ENCODE results near the gene HRH3. TPM values are rescaled to one million over a fixed set of nuclear protein-coding genes. Genes with fewer than 3 reads are reported as not detected.

HRH3 gene
- total RNA-seq, 2 donors from 2014 or later, result 0.44 TPM; not detected in 1

DNA sequence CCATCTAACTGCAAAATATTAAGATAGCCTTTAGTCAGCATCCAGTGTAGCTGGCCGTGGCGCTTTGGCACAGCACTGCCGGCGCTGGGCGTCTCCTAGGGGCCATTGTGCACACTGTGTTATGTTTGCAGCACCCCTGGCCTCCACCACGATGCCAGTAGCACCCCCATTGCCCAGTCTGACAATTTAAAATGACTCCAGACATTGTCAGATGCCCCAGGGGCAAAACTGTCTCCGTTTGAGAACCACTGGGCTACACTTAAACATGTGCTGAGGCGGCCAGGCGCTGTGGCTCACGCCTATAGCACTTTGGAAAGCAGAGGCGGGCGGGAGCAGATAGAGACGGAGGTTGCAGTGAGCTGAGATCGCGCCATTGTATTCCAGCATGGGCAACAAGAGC lies 43.2 kb downstream of the HRH3 start:
- H3K36me3 Mint-ChIP-seq (ENCODE audit: low read depth), result peaks cover 30% of the 10 kb centered on the region
- TF ChIP-seq, protein P1, sequence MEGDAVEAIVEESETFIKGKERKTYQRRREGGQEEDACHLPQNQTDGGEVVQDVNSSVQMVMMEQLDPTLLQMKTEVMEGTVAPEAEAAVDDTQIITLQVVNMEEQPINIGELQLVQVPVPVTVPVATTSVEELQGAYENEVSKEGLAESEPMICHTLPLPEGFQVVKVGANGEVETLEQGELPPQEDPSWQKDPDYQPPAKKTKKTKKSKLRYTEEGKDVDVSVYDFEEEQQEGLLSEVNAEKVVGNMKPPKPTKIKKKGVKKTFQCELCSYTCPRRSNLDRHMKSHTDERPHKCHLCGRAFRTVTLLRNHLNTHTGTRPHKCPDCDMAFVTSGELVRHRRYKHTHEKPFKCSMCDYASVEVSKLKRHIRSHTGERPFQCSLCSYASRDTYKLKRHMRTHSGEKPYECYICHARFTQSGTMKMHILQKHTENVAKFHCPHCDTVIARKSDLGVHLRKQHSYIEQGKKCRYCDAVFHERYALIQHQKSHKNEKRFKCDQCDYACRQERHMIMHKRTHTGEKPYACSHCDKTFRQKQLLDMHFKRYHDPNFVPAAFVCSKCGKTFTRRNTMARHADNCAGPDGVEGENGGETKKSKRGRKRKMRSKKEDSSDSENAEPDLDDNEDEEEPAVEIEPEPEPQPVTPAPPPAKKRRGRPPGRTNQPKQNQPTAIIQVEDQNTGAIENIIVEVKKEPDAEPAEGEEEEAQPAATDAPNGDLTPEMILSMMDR (conservative IDR thresholded peaks at IDR 0.05), result no peak
- Histone ChIP-seq H3K9ac (ENCODE audit: extremely low read depth, low read length, poor library complexity, severe bottlenecking) (no peak overlapping the region), H3K4me3 (ENCODE audit: low read length) (no peak overlapping the region), H3K9me3 (ENCODE audit: control insufficient read depth, low read length) (no peaks in the 10 kb centered on the region), H3K36me3 (ENCODE audit: control insufficient read depth, insufficient read depth, low read length) (peaks cover 30% of the 10 kb centered on the region), H3K4me1 (ENCODE audit: control insufficient read depth, insufficient read depth, low read length) (no peaks in the 10 kb centered on the region), H3K27me3 (ENCODE audit: control insufficient read depth, insufficient read depth, low read length, poor library complexity, severe bottlenecking) (no peaks in the 10 kb centered on the region), H3K27ac (ENCODE audit: low read depth, low read length) (no peak overlapping the region)
- H3K27ac Mint-ChIP-seq, result no peak overlapping the region
- H3K27me3 Mint-ChIP-seq (ENCODE audit: insufficient read depth), result no peaks in the 10 kb centered on the region
- no peak for DNase-seq
- peaks cover 3% of the 10 kb centered on the region for H3K4me1 Mint-ChIP-seq
- 91 to 96% methylated on average over 12 to 15 of the region's 15 CpGs for WGBS, 2 experiments (ENCODE audit: insufficient coverage in 1 of 2, insufficient read length in 1 of 2)
- H3K9me3 Mint-ChIP-seq, result no peaks in the 10 kb centered on the region
- H3K4me3 Mint-ChIP-seq, result no peak overlapping the region

DNA sequence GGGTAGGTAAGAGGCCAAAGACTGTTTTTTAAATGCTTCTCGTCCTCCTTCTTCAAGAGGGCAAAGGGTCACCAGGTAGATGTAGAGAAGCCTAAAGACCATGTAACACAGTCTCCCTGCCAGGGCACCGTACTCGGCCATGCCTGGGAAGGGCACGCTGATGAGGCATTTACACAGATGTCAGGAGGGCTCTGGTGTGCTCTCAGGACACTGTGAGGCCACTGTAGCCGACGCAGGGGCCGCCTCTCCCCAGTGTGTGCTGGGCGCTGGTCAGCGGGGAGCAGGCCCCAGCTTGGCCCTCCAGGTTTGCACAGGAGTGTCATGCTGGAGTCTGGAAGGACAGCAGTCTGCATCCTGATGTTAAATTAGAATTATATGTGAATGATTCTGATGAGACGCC lies 44.4 kb downstream of the HRH3 start:
- H3K4me1 Mint-ChIP-seq, result no peaks in the 10 kb centered on the region

DNA sequence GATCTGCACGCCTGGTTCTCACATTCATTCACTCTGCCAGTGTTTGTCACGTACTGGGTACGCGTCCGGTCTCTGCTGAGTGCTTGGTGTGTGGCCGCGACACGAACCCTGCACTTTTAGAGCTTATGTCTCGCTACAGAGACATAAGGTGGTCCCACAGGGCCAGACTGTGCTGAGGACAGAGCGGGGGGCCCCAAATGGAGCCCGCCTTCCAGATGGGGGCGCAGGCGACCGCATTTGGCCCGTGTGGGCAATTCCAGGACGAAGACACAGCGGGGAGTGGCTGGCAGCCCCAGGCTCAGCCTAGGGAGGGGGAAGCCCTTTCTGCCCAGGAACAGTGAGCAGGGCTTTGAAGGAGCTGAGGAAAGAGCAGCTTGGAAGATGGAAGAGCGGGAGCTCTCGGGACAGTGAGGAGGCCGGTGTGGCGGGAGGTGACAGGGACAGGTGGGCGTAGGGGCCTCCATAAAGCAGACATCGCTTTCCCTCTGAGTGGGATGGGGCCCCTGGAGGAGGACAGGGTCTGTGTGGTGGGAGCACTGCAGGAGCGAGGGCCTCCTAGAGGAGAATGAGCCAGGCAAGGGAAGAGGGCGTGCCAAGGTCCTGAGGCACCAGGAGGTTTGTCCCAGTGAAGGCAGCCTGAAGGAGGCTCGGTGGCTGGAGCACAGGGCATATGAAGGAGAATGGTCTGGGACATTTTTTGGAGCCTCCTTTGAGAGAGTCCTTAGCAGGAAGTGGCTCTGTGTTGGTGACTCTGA lies 45.0 kb downstream of the HRH3 start:
- Mint-ChIP-seq H3K4me1 (no peaks in the 10 kb centered on the region), H3K36me3 (ENCODE audit: low read depth) (peaks cover 29% of the 10 kb centered on the region), H3K4me3 (no peak overlapping the region), H3K27me3 (ENCODE audit: insufficient read depth) (no peaks in the 10 kb centered on the region), H3K27ac (peak overlapping the region; percentile 52), H3K9me3 (no peaks in the 10 kb centered on the region)
- TF ChIP-seq, protein P1 (conservative IDR thresholded peaks at IDR 0.05), result no peak
- DNase-seq, result no peak
- Histone ChIP-seq H3K27ac (ENCODE audit: low read depth, low read length) (no peak overlapping the region), H3K36me3 (ENCODE audit: control insufficient read depth, insufficient read depth, low read length) (peaks cover 24% of the 10 kb centered on the region), H3K27me3 (ENCODE audit: control insufficient read depth, insufficient read depth, low read length, poor library complexity, severe bottlenecking) (no peaks in the 10 kb centered on the region), H3K4me3 (ENCODE audit: low read length) (no peak overlapping the region), H3K9me3 (ENCODE audit: control insufficient read depth, low read length) (no peaks in the 10 kb centered on the region), H3K9ac (ENCODE audit: extremely low read depth, low read length, poor library complexity, severe bottlenecking) (no peak overlapping the region), H3K4me1 (ENCODE audit: control insufficient read depth, insufficient read depth, low read length) (no peaks in the 10 kb centered on the region)
- WGBS, 2 experiments (ENCODE audit: insufficient coverage in 1 of 2, insufficient read length in 1 of 2), result 94 to 97% methylated on average over 14 to 26 of the region's 26 CpGs

More for the DNA sequence above, 44.4 kb downstream of the HRH3 start:
- Mint-ChIP-seq H3K27me3 (ENCODE audit: insufficient read depth) (no peaks in the 10 kb centered on the region), H3K9me3 (no peaks in the 10 kb centered on the region), H3K27ac (peak overlapping the region; percentile 52), H3K36me3 (ENCODE audit: low read depth) (peaks cover 32% of the 10 kb centered on the region), H3K4me3 (no peak overlapping the region)
- no peak overlapping the region for H3K9ac ChIP-seq (ENCODE audit: extremely low read depth, low read length, poor library complexity, severe bottlenecking)
- DNase-seq, result no peak
- H3K36me3 ChIP-seq (ENCODE audit: control insufficient read depth, insufficient read depth, low read length), result peaks cover 30% of the 10 kb centered on the region
- H3K27ac ChIP-seq (ENCODE audit: low read depth, low read length), result no peak overlapping the region
- WGBS, 2 experiments (ENCODE audit: insufficient coverage in 1 of 2, insufficient read length in 1 of 2), result 91 to 93% methylated on average over 4 to 9 of the region's 10 CpGs
- no peaks in the 10 kb centered on the region for H3K27me3 ChIP-seq (ENCODE audit: control insufficient read depth, insufficient read depth, low read length, poor library complexity, severe bottlenecking)
- H3K4me1 ChIP-seq (ENCODE audit: control insufficient read depth, insufficient read depth, low read length), result no peaks in the 10 kb centered on the region
- TF ChIP-seq, protein P1 (conservative IDR thresholded peaks at IDR 0.05), result no peak
- H3K4me3 ChIP-seq (ENCODE audit: low read length), result no peak overlapping the region
- no peaks in the 10 kb centered on the region for H3K9me3 ChIP-seq (ENCODE audit: control insufficient read depth, low read length)
